HG02852 (cell line): ENCODE measurements around the gene ATP6V1A.

Source experiments
- ATAC-seq: cut with Tn5 transposase; IDR thresholded peaks from one replicate; pipeline ENCODE4 v1.9.1; 2021; ENCODE audit warnings: mild to moderate bottlenecking, moderate library complexity; ENCODE audit not compliant: unreplicated experiment

ATP6V1A gene

GRCh38 chr3:113745756-113746547 lies 883 bp upstream of the ATP6V1A start, which contains the start of gene NAA50:
Gene NAA50, minus strand, starts transcription at chr3:113746249. Its CDS starts 300 bp downstream, at chr3:113745949.
- ATAC-seq, result peak; percentile 50

- ATAC-seq, result peak; percentile 14
Observed at GRCh38 chr3:113747283-113748046, 630 bp downstream of the ATP6V1A start.

- no peak for ATAC-seq
Observed at GRCh38 chr3:113751141-113751540, 4.3 kb downstream of the ATP6V1A start.

GRCh38 chr3:113753376-113753985 lies 6.6 kb downstream of the ATP6V1A start:
- ATAC-seq, result no peak

GRCh38 chr3:113754494-113755159 lies 7.8 kb downstream of the ATP6V1A start:
- ATAC-seq, result no peak

- ATAC-seq, result no peak
Observed at GRCh38 chr3:113758389-113759024, 11.7 kb downstream of the ATP6V1A start.

- ATAC-seq, result no peak
Observed at GRCh38 chr3:113764698-113765097, 17.9 kb downstream of the ATP6V1A start.

GRCh38 chr3:113769551-113769950 lies 22.7 kb downstream of the ATP6V1A start:
- ATAC-seq, result no peak

GRCh38 chr3:113771993-113772392 lies 25.2 kb downstream of the ATP6V1A start:
- no peak for ATAC-seq

GRCh38 chr3:113773381-113773780 lies 26.5 kb downstream of the ATP6V1A start:
- ATAC-seq, result no peak

- ATAC-seq, result no peak
Observed at GRCh38 chr3:113775516-113775915, 28.7 kb downstream of the ATP6V1A start.

GRCh38 chr3:113776564-113776963 lies 29.7 kb downstream of the ATP6V1A start:
- no peak for ATAC-seq

GRCh38 chr3:113783463-113783862 lies 36.6 kb downstream of the ATP6V1A start:
- ATAC-seq, result no peak

- no peak for ATAC-seq
Observed at GRCh38 chr3:113783980-113784379, 37.1 kb downstream of the ATP6V1A start.

GRCh38 chr3:113791381-113791780 lies 44.5 kb downstream of the ATP6V1A start:
- ATAC-seq, result no peak

- no peak for ATAC-seq
Observed at GRCh38 chr3:113794526-113794925, 47.7 kb downstream of the ATP6V1A start.

- ATAC-seq, result no peak
Observed at GRCh38 chr3:113795693-113796092, 48.9 kb downstream of the ATP6V1A start.

GRCh38 chr3:113802795-113803455 lies 56.1 kb downstream of the ATP6V1A start:
- peak; percentile 57 for ATAC-seq

- ATAC-seq, result no peak
Observed at GRCh38 chr3:113804661-113805060, 57.8 kb downstream of the ATP6V1A start.

GRCh38 chr3:113805249-113805648 lies 58.4 kb downstream of the ATP6V1A start:
- ATAC-seq, result no peak
